NCI-H1694 treated with DMSO at 0.1 percent for 48 hours (cell line): ENCODE data around the gene PTPMT1.

Experiments used
- DNase-seq: peaks from one replicate; lab custom pipeline; 2025; lab: John Stamatoyannopoulos, UW

PTPMT1 gene

DNA sequence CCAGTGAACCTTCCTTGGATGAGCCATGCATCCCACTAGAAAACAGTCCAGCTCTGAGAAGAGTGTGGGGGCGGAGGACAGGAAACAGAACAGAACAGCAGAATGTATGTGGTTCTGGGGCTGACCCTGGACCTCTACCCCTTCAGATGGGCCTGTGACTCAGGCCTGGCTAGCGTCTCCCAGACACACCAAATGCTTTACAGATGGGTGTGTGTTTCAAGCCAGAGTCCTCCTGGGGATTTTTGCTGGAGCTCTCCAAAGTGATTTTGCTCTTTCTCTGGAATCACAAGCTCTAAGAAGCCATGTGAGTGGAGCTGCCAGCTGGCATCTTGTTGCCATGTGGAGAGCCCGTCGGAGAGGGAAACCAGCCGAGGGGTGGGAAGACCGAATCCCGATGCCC is 42.0 kb downstream of the PTPMT1 start:
- DNase-seq, result no peak

DNA sequence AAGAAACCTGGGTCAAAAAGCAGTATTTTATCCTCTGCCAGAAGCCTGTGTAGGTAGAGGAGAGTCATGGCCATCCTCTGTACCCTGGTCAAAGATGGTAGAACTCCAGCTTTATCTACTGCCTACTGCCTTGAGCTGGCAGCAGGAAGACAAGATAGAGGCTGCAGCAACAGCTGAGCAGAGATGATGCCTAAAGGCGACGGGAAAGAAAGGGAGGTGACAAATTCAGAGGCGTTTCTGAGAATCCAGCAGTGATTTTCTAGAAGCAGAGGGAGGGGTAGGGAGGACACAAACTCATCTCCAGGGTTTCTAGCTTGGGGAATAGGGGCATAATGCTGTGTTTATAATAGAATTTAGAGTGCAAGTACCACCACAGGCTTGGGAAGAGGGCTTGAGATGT is 44.3 kb downstream of the PTPMT1 start:
- DNase-seq, result no peak

DNA sequence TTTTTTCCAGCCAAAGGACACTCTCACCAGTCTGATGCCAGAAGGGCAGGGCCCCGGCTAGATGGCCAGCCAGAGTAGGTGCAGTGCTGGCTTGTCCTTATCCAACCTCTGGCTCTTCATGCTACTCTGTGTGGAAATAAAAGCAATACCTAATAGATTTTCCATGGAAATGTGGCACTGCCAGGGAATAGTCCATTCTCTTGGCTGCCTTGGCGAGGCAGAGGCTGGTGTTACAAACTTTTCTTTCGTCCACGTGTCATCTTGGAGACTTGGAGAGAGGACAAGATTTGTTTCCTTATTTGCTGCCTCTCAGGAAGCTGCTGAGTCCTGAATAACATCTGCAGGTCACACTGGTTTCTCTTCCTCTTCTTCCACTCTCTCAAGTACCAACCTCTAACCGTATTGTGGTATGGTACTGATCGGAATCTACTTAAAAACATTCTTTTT is 46.0 kb downstream of the PTPMT1 start:
- DNase-seq, result no peak

DNA sequence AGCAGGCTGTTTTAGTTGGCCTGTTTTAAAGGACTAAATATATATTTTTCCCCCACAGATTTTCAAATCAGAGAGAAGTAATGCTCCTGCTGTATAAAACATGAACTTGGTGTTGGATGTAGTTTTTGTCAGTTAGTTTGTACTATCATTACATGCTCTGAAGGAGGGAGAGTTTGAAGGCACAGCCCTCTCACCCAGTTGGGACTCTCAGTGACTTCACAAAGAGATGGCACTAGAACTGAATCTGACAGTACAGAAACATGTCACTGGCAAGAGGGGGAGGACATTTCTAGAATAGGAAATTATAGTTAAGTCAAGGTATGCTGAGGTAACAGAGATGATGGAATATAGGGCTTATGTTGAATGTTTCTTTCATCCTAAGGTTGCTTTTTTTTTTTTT is 49.9 kb downstream of the PTPMT1 start:
- DNase-seq, result no peak

DNA sequence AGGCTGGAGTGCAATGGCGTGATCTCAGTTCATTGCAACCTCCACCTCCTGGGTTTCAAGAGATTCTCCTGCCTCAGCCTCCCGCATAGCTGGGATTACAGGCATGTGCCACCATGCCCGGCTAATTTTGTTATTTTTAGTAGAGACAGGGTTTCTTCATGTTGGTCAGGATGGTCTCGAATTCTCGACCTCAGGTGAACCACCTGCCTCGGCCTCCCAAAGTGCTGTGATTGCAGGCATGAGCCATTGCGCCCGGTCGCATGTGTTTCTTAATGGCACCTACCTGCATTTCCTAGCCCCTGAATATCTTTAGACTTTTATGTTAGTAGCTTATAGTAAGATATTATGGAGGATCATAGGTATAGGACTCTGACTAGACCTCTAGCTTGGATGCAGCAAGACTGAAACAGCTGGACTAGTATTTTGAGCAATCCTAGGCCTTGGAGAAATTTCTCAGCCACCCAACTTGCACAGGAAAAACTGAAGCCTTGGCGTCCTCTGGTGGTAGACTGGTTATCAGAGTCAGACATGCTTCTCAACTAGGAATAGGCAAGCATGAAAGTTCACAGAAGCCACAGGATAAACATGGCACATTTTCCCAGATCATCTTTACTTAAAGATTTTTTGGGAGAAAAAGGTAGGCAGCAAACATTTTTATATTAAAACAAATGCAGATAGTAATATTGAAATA is 51.5 kb downstream of the PTPMT1 start:
- DNase-seq, result no peak

DNA sequence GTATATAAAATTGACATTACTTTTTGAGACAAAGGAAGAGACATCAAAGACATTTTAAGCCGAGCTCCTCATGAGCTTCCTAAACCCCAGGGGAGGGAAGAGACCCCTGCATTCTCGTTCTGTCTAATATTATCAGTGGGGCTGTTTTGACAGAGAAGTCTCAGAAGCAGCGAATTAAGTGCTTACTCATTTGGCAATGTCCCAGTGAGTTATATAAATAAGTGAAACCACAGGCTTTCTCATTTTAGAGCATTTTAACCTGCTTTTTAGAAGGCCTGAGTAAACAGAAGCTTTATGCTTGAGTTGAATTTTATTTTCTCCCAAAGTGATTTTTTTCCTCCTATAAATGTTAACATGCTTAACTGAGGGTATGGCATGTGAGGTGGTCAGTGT is 52.0 kb downstream of the PTPMT1 start:
- DNase-seq, result no peak

DNA sequence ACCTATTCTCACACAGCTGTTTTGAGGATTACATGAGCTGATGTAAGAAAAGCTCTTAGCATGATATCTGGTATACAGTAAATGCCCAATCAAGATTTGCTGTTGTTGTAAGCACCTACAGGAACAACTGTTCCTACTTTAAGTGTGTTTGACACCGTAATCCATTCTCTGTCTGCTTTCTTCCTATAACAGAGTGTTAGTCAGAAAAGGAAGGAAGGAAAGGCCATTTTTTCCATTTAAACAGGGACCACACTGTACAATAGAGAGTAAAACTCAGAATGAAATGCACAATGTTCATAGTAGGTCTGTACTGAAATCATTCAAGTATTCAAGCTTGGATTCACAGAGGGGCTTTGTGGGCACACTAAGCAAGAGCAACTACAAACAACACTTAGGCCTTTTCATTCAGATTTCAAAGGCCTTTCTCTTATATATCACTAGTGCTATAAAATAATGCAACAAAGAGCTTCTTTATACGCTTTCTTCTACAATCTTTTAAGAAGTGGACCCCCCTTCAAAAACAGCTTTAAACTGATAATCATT is 55.5 kb downstream of the PTPMT1 start:
- no peak for DNase-seq
